ENCODE data around the gene VPS72.
"Not testable (repeated sequence)": the region's sequence is repeated elsewhere in the genome, so short reads cannot be mapped to it uniquely, and the experiment has no call there.

The VPS72 gene

GRCh38 chr1:151199873-151200581 is 10.0 kb upstream of the VPS72 start:
- Histone ChIP-seq H3K27ac (ENCODE audit: low read depth, low read length) (peak overlapping the region; percentile 55), H3K36me3 (ENCODE audit: control insufficient read depth, insufficient read depth, low read length) (peaks cover 30% of the 10 kb centered on the region), H3K4me3 (ENCODE audit: low read depth, low read length) (peak overlapping the region; percentile 92), H3K9me3 (ENCODE audit: control insufficient read depth, insufficient read depth, low read length) (no peaks in the 10 kb centered on the region), H3K9ac (ENCODE audit: low read depth, low read length) (peak overlapping the region; percentile 87; the same call in 1 of the 2 replicates), H3K27me3 (ENCODE audit: control insufficient read depth, insufficient read depth, low read length) (no peaks in the 10 kb centered on the region), H3K4me1 (ENCODE audit: control insufficient read depth, insufficient read depth, low read length) (peaks cover 6% of the 10 kb centered on the region; the same call in 1 of the 2 replicates)

GRCh38 chr1:151198254-151199127 is 8.5 kb upstream of the VPS72 start, which contains the start of gene PIP5K1A:
TSS of gene PIP5K1A (plus strand) at chr1:151198552. CDS start at chr1:151198997, 445 bp downstream.
- H3K9me3 ChIP-seq (ENCODE audit: control insufficient read depth, insufficient read depth, low read length): no peaks in the 10 kb centered on the region
- peak within 1 kb of the TSS; percentile 92 for H3K4me3 ChIP-seq (ENCODE audit: low read depth, low read length)

GRCh38 chr1:151197863-151198253 is 7.9 kb upstream of the VPS72 start:
- Histone ChIP-seq H3K4me1 (ENCODE audit: control insufficient read depth, insufficient read depth, low read length) (peaks cover 6% of the 10 kb centered on the region; the same call in 1 of the 2 replicates), H3K27me3 (ENCODE audit: control insufficient read depth, insufficient read depth, low read length) (no peaks in the 10 kb centered on the region), H3K9ac (ENCODE audit: low read depth, low read length) (no peak overlapping the region), H3K36me3 (ENCODE audit: control insufficient read depth, insufficient read depth, low read length) (peaks cover 11% of the 10 kb centered on the region), H3K9me3 (ENCODE audit: control insufficient read depth, insufficient read depth, low read length) (no peaks in the 10 kb centered on the region), H3K27ac (ENCODE audit: low read depth, low read length) (peak overlapping the region; percentile 96), H3K4me3 (ENCODE audit: low read depth, low read length) (peak overlapping the region; percentile 92)

More at GRCh38 chr1:151198254-151199127, 8.5 kb upstream of the VPS72 start, which contains the start of gene PIP5K1A:
- H3K27ac ChIP-seq (ENCODE audit: low read depth, low read length): peak within 1 kb of the TSS; percentile 96
- peaks cover 6% of the 10 kb centered on the region; the same call in 1 of the 2 replicates for H3K4me1 ChIP-seq (ENCODE audit: control insufficient read depth, insufficient read depth, low read length)
- no peaks in the 10 kb centered on the region for H3K27me3 ChIP-seq (ENCODE audit: control insufficient read depth, insufficient read depth, low read length)
- peaks cover 17% of the 10 kb centered on the region for H3K36me3 ChIP-seq (ENCODE audit: control insufficient read depth, insufficient read depth, low read length)
- peak within 1 kb of the TSS; percentile 87 for H3K9ac ChIP-seq (ENCODE audit: low read depth, low read length)

DNA sequence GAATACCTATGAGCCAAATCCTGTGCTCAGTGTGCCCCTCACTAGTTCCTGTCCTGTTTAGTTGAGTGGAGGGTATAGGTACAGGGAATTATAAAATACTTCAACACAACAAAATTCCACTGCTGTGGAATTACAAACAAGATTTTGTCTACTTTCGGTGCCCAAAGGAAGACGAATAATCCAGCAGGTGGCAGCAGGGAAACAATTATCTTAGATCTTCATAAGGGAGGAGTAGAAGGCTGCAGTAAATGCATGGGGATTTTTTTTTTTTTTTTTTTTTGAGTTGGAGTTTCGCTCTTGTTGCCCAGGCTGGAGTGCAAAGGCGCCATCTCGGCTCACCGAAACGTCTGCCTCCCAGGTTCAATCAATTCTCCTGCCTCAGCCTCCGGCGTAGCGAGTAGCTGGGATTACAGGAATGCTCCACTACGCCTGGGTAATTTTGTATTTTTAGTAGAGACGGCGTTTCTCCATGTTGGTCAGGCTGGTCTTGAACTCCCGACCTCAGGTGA is 6.3 kb upstream of the VPS72 start:
- Histone ChIP-seq H3K9me3 (ENCODE audit: control insufficient read depth, insufficient read depth, low read length) (no peaks in the 10 kb centered on the region), H3K27me3 (ENCODE audit: control insufficient read depth, insufficient read depth, low read length) (no peaks in the 10 kb centered on the region), H3K27ac (ENCODE audit: low read depth, low read length) (no peak overlapping the region), H3K4me1 (ENCODE audit: control insufficient read depth, insufficient read depth, low read length) (peaks cover 6% of the 10 kb centered on the region; the same call in 1 of the 2 replicates), H3K4me3 (ENCODE audit: low read depth, low read length) (no peak overlapping the region), H3K9ac (ENCODE audit: low read depth, low read length) (no peak overlapping the region), H3K36me3 (ENCODE audit: control insufficient read depth, insufficient read depth, low read length) (no peaks in the 10 kb centered on the region)

GRCh38 chr1:151194894-151195594 is 5.0 kb upstream of the VPS72 start:
- not testable (repeated sequence) for H3K4me1 ChIP-seq (ENCODE audit: control insufficient read depth, insufficient read depth, low read length); H3K9me3 ChIP-seq (ENCODE audit: control insufficient read depth, insufficient read depth, low read length); H3K27me3 ChIP-seq (ENCODE audit: control insufficient read depth, insufficient read depth, low read length); H3K9ac ChIP-seq (ENCODE audit: low read depth, low read length); H3K27ac ChIP-seq (ENCODE audit: low read depth, low read length); H3K4me3 ChIP-seq (ENCODE audit: low read depth, low read length); H3K36me3 ChIP-seq (ENCODE audit: control insufficient read depth, insufficient read depth, low read length)

DNA sequence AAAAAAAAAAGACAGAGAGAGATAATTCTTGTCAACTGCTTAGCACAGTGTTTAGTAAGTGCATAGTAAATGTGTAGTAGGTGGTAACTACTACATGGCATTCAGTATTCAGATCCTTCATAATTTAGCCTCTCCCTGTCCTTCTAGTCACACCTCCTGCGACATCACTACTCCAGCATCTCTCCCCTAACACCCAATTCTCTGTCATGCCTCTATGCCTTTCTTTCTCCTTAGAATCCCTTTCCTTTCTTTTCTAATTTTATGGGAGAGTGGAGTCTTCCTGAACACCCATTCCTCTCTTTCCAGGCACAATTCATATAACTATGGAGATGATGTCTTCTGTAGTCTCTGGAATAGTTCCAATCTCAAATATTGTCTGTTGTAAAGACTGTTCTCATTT is 3.9 kb upstream of the VPS72 start:
- Histone ChIP-seq H3K36me3 (ENCODE audit: control insufficient read depth, insufficient read depth, low read length) (no peaks in the 10 kb centered on the region), H3K27me3 (ENCODE audit: control insufficient read depth, insufficient read depth, low read length) (no peaks in the 10 kb centered on the region), H3K9ac (ENCODE audit: low read depth, low read length) (no peak overlapping the region), H3K4me1 (ENCODE audit: control insufficient read depth, insufficient read depth, low read length) (peaks cover 6% of the 10 kb centered on the region; the same call in 1 of the 2 replicates), H3K4me3 (ENCODE audit: low read depth, low read length) (no peak overlapping the region), H3K27ac (ENCODE audit: low read depth, low read length) (no peak overlapping the region), H3K9me3 (ENCODE audit: control insufficient read depth, insufficient read depth, low read length) (no peaks in the 10 kb centered on the region)

DNA sequence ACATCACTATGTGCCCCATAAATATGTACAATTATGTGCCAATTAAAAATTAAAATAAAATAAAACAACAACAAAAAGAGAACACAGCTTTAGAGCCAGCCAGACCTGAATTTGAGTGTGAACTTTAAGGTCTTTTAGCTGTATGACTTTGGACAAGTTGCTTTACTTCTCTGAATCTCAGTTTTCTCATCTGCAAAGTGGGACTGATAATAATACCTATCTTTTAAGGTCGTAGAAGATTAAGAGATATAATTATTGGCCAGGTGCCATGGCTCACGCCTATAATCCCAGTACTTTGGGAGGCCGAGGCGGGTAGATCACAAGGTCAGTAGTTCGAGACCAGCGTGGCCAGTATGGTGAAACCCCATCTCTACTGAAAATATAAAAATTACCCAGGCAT is 3.3 kb upstream of the VPS72 start:
- Histone ChIP-seq H3K9ac (ENCODE audit: low read depth, low read length) (no peak overlapping the region), H3K27me3 (ENCODE audit: control insufficient read depth, insufficient read depth, low read length) (no peaks in the 10 kb centered on the region), H3K9me3 (ENCODE audit: control insufficient read depth, insufficient read depth, low read length) (no peaks in the 10 kb centered on the region), H3K36me3 (ENCODE audit: control insufficient read depth, insufficient read depth, low read length) (no peaks in the 10 kb centered on the region), H3K4me3 (ENCODE audit: low read depth, low read length) (no peak overlapping the region), H3K27ac (ENCODE audit: low read depth, low read length) (no peak overlapping the region), H3K4me1 (ENCODE audit: control insufficient read depth, insufficient read depth, low read length) (peaks cover 6% of the 10 kb centered on the region; the same call in 1 of the 2 replicates)

DNA sequence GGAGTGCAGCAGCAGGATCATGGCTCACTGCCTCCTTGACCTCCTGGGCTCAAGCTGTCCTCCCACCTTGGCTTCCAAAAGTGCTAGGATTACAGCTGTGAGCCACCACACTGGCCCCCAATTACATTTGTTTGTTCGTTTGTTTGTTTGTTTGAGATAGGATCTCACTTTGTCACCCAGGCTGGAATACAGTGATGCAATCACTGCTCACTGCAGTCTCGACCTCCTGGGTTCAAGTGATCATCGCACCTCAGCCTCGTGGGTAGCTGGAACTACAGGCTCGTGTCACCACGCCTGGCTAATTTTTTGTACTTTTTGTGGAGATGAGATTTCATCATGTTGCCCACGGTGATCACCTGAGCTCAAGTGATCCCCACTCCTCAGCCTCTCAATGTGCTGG is 2.0 kb upstream of the VPS72 start:
- no peaks in the 10 kb centered on the region for H3K36me3 ChIP-seq (ENCODE audit: control insufficient read depth, insufficient read depth, low read length)
- H3K27me3 ChIP-seq (ENCODE audit: control insufficient read depth, insufficient read depth, low read length): no peaks in the 10 kb centered on the region
- H3K4me3 ChIP-seq (ENCODE audit: low read depth, low read length): no peak overlapping the region
- H3K4me1 ChIP-seq (ENCODE audit: control insufficient read depth, insufficient read depth, low read length): no peaks in the 10 kb centered on the region
- no peak overlapping the region for H3K27ac ChIP-seq (ENCODE audit: low read depth, low read length)
- H3K9me3 ChIP-seq (ENCODE audit: control insufficient read depth, insufficient read depth, low read length): no peaks in the 10 kb centered on the region
- H3K9ac ChIP-seq (ENCODE audit: low read depth, low read length): no peak overlapping the region

GRCh38 chr1:151188667-151189066 is 1.3 kb downstream of the VPS72 start:
- not testable (repeated sequence) for H3K9me3 ChIP-seq (ENCODE audit: control insufficient read depth, insufficient read depth, low read length); H3K27ac ChIP-seq (ENCODE audit: low read depth, low read length); H3K27me3 ChIP-seq (ENCODE audit: control insufficient read depth, insufficient read depth, low read length); H3K4me1 ChIP-seq (ENCODE audit: control insufficient read depth, insufficient read depth, low read length); H3K9ac ChIP-seq (ENCODE audit: low read depth, low read length)
- Histone ChIP-seq H3K36me3 (ENCODE audit: control insufficient read depth, insufficient read depth, low read length) (peaks cover 24% of the 10 kb centered on the region), H3K4me3 (ENCODE audit: low read depth, low read length) (peak overlapping the region; percentile 97)

DNA sequence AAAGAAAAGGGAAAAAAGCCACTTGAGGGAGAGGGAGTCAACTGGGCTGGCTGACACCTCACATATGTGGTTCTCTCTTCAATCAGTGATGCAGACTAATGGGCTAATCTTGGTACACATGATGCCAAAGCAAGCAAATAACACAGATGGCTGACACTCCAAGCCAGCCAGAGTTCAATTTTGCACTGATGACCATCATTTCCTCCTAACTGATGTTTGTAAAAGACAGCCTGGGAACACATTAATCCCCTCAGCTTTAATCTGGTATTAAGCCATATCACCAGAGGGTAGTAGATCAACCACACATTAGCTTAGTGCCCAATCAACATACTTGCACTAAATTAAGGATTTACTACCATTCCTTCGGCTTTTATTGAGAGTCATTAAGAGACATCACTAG is 2.8 kb downstream of the VPS72 start:
- Histone ChIP-seq H3K27me3 (ENCODE audit: control insufficient read depth, insufficient read depth, low read length) (no peaks in the 10 kb centered on the region), H3K27ac (ENCODE audit: low read depth, low read length) (no peak overlapping the region), H3K4me1 (ENCODE audit: control insufficient read depth, insufficient read depth, low read length) (no peaks in the 10 kb centered on the region), H3K36me3 (ENCODE audit: control insufficient read depth, insufficient read depth, low read length) (peaks cover 37% of the 10 kb centered on the region), H3K9ac (ENCODE audit: low read depth, low read length) (no peak overlapping the region), H3K4me3 (ENCODE audit: low read depth, low read length) (no peak overlapping the region), H3K9me3 (ENCODE audit: control insufficient read depth, insufficient read depth, low read length) (no peaks in the 10 kb centered on the region)
